C4-2B (cell line): ENCODE measurements around the gene B4GALT5.

Source experiments
- ZFX ChIP-seq: fragments of 450-650 bp; IDR thresholded peaks from 2 replicates; pipeline ENCODE4 v1.6.1; 2017
- TF ChIP-seq, protein P1 (sequence below): fragments of 450-650 bp; conservative IDR thresholded peaks from 2 replicates; pipeline ENCODE4 v1.5.1; 2017; ENCODE audit warnings: mild to moderate bottlenecking

GRCh38 chr20:49634116-49634515, 79.6 kb downstream of the B4GALT5 start:
- TF ChIP-seq, protein P1, sequence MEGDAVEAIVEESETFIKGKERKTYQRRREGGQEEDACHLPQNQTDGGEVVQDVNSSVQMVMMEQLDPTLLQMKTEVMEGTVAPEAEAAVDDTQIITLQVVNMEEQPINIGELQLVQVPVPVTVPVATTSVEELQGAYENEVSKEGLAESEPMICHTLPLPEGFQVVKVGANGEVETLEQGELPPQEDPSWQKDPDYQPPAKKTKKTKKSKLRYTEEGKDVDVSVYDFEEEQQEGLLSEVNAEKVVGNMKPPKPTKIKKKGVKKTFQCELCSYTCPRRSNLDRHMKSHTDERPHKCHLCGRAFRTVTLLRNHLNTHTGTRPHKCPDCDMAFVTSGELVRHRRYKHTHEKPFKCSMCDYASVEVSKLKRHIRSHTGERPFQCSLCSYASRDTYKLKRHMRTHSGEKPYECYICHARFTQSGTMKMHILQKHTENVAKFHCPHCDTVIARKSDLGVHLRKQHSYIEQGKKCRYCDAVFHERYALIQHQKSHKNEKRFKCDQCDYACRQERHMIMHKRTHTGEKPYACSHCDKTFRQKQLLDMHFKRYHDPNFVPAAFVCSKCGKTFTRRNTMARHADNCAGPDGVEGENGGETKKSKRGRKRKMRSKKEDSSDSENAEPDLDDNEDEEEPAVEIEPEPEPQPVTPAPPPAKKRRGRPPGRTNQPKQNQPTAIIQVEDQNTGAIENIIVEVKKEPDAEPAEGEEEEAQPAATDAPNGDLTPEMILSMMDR: no peak
- TF ChIP-seq ZFX: no peak
